Limb (tissue), 2 donors: ENCODE measurements around the gene HELT.
A peak's percentile ranks its signal among the peaks of the same experiment; 100 is the strongest.
"Not testable (repeated sequence)": the region's sequence is repeated elsewhere in the genome, so short reads cannot be mapped to it uniquely, and the experiment has no call there.

Experiments
- DNase-seq, 2 donors: peaks; one replicate each; pipeline ENCODE4 v3.0.0-alpha.2; 2016; ENCODE audit errors: extremely low spot score in 2 of 2

The HELT gene

DNA sequence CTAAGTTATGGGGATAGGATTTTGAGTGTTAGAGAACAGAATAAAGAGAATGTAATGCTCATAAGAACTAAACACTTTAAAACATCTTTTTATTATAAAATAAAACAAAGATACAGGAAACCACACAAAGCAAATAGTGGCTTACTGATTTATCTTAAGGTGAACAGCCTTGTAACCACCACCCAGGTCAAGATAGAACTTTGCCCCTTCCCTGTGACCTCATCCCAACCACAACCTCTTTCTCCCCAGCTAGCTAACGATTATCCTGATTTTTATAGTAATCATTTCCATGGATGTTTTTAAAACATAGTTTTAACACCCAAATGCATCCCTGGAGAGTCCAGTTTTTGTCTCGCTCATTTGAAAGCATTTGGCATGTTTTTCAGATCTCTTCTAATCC is 17.0 kb downstream of the HELT start:
- no peak for DNase-seq

GRCh38 chr4:185036019-185036418 is 17.7 kb downstream of the HELT start:
- DNase-seq = no peak

DNA sequence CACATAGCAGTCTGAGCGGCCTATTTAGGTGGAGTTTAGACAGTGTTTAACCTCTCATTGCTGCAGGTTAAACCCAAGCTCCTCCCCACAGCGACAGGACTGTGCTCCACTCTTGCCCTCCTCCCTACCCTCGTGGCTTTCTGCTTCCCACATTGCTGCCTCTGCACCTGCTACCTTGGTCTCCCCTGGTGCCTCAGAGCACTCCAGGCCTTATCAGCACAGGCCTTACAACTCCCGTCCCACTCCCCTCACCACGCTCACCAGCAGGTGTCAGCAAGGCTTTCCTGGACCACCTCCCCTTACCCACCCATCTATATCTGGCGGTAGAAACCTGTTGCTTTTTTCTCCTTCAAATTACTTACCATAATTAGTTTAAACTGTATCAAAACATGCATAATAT is 18.6 kb downstream of the HELT start:
- DNase-seq = no peak

GRCh38 chr4:185039508-185040273 is 21.4 kb downstream of the HELT start:
- peak; percentile 51 to 66 for DNase-seq

DNA sequence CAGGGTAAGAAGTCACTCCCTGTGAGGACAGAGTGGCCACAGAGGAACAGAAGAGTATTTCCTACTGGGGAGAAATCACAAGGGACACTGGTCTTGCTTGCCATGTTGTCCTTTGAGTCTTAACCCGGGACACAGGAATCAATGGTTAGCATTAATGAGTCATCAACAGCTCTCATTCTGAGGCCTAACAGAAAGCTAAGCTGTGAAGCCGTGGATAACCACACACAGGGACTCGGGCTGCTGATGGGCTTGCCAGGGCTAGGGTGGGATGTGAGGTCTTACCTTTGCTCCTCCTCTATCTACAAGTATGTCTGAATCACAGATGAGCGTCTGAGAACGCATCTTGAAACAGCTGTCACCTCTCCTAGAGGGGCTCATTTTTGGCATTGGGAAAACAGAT is 22.2 kb downstream of the HELT start:
- DNase-seq = no peak

DNA sequence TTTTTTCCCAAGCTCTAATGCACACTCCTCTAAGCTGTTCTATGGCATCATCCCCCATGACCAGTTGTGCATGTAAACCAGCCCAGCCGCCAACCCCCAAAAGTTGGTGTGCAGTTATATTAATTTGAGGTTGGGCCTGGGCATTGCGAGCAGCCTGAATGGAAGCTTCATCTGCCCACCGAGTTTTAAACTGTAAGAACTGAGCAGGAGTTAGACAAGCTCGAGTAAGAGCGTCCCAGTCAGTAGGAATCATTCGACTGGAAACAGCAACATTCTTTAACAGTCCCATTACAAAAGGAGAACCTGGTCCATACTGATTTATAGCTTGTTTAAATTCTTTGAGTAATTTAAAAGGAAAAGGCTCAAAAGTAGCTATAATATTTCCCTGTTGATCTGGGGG is 32.0 kb downstream of the HELT start:
- DNase-seq = not testable (repeated sequence)

DNA sequence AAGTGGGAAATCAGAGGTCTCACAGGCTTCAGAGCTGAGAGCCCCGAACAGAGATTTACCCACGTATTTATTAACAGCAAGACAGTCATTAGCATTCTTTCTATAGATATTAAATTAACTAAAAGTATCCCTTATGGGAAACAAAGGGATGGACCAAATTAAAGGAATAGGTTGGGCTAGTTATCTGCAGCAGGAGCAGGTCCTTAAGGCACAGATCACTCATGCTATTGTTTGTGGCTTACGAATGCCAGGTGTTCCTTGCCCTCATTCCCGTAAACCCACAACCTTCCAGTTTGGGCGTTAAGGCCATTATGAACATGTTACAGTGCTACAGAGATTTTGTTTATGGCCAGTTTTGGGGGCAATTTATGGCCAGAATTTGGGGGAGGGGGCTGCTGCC is 33.0 kb downstream of the HELT start:
- DNase-seq = not testable (repeated sequence)

- DNase-seq = no peak
Observed at GRCh38 chr4:185053746-185054145, 35.5 kb downstream of the HELT start.

- DNase-seq = no peak
Observed at GRCh38 chr4:185054272-185054671, 36.0 kb downstream of the HELT start.

DNA sequence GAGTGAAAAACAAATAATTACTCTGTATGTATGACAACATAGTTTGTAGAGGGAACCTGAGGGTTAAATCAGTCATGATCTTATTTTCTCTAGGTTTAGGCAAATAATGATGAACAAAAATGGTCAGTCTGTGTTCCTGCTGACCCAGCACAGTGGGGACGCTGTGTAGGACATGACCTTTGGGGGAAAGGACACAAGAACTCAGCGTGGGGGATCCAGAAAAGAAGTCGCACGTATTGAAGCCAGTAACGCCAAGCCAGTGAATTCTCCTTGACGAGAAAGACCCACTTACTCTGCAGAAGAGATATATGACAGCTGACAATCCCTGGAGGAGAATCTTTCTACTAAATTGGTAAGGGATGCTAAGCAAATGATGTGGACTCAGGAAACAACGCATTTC is 36.6 kb downstream of the HELT start:
- no peak for DNase-seq

DNA sequence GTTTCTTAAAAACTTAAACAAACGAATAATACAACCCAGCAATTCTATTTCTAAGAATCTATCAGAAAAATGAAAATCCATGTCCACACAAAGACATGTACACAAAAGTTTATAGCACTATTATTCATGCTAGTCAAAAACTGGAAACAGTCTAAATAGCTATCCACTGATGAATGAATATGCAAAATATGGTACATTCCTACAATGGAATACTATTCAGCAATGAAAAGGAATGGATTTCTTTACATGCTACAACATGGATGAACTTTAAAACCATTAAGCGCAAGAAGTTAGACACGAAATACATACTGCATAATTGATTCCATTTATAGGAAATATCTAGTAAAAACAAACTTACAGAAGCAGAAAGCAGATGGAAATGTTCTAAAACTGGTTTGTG is 43.3 kb downstream of the HELT start:
- DNase-seq = no peak

DNA sequence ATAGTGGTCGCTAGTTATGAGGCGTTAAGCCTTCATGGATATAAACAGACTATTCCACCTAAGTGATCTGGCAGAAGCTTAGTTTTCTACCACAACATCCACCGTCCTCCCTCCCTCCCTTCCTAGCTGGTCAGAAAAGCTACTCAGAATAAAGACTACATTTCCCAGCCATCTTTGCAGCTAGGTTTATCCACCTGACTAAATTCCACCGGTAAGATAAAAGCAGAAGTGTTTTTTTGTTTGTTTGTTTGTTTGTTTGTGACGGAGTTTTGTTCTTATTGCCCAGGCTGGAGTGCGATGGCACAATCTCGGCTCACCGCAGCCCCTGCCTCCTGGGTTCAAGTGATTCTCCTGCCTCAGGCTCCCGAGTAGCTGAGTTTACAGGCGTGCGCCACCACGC is 44.3 kb downstream of the HELT start:
- no peak for DNase-seq

GRCh38 chr4:185066179-185066578 is 47.9 kb downstream of the HELT start:
- DNase-seq = no peak

GRCh38 chr4:185068837-185069236 is 50.5 kb downstream of the HELT start:
- no peak for DNase-seq
